Activated naive CD4-positive, alpha-beta T cell treated with Interleukin-2 at 50 U/mL for 16 hours (primary cell): ENCODE data around the gene PAFAH1B1.
"Not testable (repeated sequence)": the region's sequence is repeated elsewhere in the genome, so short reads cannot be mapped to it uniquely, and the experiment has no call there.

ENCODE experiments used
- DNase-seq: peaks from one replicate; pipeline ENCODE4 v3.0.0-alpha.2; 2020

The PAFAH1B1 gene

DNA sequence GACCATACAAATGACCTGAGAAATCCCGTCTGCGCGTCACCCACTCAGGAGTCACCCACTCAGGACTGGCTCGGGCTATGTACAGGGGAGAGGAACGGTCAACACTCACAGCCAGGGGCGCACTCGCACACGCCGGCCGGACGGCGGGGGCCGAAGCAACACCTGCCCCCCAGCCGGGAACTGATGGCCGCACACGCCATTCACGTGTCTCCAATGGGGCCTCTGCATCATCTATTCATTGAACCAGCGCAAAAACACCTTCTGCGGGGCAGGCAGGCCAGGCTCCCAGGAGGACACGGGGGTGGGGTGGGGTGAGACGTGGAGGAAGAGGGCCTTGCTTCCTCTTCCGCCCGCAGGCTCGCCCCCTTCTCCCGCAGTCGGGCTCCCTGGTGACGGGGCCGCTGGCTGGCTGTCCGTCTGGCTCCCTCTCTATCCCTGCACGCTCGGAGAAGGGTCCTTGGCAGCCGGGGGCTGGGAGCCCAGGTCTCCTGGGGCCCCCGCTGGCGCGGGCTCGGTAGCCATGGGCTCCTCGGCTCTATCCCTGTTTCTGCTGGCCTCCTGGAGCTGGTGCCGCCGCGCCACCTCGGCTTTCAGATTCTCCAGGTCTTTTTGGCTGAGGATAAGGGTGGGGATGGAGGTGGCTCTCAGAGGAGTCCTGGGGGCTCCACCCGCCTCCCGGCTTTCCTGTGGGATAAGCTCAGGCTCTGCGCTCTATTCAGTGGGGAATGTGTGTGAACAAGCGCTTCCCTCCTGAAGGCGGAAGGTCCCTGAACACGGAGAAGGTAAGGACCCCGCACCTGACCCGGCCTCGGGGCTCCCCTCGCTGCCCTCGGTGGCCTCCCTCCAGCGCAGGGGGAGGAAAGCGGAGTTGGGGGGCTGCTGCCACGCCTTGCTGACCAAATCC lies 97.0 kb downstream of the PAFAH1B1 start:
- DNase-seq = no peak

DNA sequence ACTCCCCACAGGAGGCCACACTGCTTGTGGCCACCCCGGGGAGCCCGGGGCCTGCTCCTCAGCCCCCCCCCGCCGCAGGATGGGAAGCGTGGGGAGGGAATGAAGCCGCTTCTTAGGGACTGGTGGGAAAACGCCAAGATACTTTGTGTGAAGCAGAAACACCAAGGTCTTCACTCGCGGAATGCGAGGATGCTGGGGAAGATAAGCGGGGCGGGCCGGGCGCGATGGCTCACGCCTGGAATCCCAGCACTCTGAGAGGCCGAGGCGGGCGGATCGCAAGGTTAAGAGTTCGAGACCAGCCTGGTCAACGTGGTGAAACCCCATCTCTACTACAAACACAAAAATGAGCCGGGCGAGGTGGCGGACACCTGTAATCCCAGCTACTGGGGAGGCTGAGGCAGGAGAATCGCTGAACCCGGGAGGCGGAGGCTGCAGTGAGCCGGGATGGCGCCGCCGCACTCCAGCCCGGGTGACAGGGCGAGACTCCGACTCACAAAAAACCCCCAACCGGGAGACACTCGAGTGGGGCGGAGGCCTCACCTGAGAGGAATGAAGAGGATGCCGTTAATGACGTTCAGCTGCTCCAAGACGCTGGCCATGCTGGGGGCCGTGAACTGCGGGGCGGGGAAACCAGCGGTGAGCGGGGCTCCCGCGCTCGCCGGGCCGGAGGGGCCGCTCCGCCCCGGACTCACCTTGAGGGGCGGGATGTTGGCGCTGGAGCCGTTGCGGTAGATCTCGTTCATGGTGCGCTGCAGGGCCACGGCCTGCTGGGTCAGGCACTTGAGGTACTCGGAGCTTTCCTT lies 97.8 kb downstream of the PAFAH1B1 start:
- DNase-seq = no peak

DNA sequence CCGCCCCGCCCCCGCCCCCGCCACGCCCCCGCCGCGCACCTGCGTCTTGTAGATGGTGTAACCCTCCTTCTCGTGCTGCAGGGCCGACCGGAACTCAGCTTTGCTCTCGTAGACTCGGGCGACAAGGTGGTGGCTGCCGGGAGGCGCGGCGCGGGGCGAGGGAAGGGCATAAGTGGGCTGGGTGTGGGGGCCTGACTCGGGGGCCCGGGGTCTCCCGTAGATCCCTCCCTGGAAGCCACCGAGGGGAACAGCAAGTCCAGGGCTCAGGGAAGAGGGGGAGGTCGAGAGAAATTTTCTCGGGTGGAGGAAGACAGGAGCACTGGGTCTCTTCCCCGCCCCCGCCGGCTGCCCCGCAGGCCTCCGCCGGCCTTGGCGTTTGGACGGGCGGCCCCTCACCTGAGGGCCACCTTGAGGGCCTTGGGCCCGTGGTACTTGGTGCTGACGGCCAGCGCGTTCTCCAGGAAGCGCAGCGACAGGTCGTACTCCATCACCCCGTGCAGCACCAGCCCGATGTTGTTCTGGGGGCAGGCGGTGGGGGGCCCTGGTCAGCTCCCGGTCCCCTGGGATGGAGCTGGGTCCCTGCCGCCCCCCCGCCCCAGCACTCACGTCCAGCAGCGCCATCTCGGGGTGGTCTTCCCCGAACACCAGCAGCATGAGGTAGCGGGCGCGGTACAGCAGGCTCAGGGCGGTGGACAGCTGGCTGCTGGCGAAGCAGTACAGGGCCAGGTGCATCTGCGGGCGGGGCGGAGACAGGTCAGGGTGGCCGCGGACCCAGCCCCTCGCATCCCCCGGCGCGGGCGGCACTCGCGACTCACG lies 98.7 kb downstream of the PAFAH1B1 start:
- DNase-seq = no peak

DNA sequence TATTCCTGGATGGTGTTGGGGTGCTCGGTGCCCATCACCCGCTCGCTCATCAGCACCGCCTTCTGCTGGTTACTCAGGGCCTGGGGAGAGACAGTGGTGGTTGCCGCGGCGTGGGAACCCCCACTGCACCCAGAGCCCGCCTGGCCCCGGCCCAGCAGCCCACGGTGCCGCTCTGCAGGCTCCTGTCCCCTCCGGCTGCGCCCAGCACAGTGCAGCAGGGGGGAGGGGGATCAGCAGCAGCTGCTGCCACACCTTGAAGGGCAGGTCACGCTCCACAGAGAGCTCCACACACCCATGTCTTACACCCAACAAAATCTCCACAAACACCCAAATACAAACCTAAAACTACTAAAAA lies 99.3 kb downstream of the PAFAH1B1 start:
- no peak for DNase-seq

DNA sequence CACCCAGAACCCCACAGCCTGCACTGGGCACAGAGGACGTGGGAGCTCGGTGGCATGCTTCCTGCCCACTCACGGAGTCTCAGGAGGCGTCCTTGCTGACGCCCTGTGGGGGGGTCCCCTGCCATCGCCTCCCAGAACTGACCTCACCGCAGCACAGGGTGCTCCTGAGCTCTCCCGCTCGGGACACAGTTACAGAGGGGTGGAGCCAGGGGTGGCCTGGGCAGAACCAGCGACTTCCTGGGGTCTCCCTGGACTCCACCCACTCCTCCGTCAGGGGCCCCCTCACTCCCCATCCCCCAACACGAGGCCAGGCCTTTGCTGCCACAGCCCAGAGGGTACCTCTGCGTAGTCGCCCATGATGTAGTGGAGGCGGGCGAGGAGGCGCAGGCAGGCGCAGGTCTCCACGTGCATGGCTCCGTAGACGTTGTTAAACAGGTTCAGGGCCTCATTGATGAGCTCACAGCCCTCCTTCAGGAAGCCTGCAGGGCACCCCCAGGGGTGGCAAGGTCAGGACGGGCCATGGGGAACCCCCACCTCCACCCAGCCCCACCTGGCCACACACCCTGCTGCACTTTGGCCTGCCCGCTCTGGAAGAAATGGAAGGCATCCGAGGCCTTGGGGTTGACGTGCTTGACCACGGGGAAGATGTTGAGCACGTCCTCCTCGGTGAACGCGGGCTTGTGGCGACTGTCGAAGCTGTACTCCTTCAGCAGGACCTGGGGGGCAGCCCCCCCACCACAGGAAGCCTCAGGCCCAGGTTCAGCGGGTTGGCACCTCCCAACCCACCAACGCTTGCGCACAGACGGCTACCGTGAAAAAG lies 100.3 kb downstream of the PAFAH1B1 start:
- no peak for DNase-seq

DNA sequence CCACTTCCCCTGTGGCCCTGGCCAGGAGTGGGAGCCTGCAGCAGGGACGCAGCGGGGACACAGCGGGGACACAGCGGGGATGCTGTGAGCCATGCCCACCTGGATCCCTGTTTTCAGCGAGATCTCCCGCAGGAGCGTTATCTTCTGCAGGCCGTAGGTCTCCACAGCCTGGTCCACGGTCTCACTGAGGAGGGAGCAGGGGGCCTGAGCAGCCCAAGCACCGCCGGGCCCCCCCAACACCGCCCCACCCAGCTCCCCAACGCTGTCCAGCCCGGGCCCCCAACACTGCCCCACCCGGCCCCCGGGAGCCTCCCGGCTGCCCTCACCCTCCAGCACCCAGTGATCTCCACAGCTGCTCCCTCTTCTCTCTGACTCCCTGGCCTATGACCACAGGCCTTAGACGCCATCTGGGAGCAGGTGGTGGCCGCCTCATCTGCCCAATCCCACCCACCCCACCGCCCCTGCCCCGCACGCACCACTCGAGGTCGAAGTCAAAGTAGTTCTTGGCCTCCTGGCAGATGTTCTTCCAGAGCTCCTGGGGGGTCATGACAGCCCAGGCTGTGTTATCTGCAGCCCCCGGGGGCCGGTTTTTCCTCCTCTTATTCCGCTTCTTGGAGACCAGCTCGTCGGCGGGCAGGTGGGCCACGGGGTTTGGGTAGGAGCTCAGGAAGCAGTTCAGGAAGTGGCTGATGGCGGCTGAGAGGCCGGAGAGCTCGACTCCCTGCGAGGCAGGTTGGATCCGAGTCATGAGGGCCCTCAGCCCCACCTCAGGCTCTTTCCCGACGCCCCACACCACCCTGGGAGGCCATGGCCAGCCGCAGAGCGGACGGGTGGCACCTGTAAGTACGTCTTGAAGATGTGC lies 101.2 kb downstream of the PAFAH1B1 start:
- DNase-seq = no peak

DNA sequence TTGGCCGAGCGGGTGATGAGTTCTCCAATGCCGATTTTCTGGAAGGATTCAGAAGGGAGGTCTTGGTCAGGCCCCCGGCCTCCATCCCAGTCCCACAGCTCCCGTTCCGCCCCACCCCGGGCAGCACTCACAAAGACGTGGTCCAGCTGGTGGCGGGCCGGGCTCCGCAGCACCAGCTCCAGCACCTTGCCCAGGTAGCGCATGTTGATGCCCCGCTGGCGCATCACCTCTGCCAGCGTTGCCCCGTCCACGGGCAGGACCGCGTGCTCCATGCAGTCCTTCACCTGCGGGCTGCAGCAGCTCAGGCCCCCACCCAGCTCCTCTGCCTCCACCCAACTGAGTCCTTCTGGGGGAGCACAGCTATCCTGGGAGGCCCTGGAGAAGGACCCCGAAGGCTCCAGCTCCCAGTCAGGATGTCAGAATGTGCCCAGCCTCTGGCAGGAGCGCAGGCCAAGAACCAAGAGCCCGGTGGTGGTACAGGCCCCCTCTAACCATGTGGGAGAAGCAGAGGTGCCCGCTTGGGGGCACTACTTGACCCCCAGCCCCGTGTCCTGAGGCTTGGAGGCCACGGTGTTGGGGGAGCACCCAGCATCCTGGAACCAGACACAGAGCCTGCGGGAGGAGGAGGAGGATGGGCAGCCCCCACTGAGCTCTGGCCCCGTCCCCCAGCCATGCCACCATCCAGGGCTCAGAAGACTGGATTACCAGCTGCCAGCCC lies 101.9 kb downstream of the PAFAH1B1 start:
- DNase-seq = no peak

DNA sequence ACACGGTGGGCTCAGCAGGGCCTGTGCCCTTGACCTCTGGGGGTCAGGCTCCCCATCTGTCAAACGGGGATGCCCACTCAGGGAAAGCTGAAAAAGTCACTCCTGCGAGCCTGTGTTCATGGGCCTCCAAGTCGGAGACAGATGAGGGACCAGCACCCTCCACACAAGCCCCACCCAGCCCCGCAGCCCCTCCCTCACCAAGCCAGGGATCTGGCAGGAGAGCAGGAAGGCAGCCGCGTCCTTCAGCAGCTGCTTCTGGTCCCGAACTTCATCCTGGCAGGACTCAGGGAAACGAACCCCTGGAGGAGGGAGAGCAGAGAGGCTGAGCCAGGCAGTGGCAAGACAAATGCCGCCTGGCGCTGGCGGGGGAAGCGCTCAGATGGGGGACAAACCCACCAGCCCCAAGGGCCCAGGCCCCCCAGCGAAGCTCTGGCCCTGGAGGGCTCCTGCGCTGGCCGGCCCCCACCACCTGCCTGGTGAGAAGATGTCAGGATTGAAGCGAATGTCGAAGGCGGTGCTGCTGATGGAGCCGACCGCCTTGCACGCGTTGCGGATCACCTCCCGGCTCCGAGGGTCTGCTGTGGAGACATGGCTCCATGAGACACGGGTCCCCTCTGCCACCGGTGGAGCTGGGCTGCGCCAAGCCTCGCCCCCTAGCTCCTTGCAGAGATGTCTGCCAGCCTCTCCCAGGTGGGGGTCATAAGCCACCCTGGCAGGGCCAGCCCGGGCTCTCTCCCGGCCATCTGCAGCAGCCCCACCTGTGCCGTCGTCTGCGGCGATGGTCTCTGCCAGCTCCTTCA lies 102.7 kb downstream of the PAFAH1B1 start:
- no peak for DNase-seq

DNA sequence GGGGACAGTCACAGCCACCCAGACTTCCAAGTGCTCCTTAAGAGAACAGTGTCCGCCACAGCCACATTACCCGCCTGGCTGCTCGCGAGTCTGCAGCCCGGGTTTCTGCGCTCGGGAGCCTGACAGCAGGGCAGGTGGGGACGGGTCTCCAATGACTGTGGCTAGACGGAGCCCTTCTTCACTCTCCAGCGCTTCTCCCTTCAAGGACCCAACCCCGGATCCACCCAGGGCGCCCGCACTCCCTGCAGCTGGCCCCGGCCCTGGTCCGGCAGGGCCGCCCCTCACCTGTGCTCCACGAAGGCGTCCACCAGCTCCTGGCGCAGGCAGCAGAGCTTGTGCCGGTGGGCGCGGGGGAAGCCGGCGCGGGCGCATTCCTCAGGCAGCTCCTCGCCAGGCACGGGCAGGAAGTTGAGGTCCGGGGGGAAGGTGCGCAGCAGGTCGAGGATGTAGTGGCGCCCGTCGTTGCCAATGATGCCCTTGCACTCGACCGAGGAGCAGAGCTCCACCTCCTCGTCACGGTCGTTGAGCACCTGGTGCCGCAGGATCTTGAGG lies 104.2 kb downstream of the PAFAH1B1 start:
- DNase-seq = no peak

DNA sequence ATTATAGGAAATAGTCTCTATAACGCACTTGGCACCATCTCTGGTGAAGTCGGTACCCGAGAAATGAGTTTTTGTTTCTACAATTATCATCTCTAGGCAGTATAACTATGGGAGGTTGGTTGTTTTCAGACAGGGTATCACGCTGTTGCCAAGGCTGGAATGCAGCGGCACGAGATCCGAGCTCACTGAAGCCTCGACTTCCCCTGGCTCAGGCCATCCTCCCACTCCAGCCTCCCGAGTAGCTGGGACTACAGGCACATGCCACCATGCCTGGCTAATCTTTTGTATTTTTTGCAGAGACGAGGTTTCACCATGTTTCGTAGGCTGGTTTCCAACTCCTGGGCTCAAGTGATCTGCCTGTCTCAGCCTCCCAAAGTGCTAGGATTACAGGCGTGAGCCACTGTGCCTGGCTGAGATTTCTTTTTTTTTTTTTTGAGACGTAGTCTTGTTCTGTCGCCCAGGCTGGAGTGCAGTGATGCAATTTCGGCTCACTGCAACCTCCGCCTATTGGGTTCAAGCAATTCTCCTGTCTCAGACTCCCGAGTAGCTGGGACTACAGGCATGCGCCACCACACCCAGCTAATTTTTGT lies 105.9 kb downstream of the PAFAH1B1 start:
- not testable (repeated sequence) for DNase-seq

DNA sequence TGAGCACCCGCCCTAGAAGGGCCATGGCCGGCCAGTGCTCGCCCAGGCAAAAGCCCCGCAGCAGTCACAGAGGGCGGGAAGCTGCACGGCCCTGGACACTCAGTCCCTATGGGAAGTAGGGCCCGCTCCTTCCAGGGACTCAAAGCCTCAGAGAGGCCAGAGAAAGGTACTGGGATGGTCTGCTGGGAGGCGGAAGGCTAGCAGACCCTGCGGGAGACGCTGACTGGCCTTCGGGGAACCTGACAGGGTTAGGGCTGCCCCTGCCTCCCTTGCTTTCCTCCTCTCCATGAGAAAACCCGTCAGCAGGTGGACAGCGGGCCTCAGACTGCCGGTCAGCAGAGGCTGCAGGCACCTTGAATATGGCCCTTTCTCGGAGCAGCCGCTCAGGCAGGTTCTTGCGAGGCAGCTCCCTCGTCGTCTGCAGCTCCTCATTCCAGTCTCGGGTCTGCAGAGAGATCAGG lies 106.6 kb downstream of the PAFAH1B1 start:
- DNase-seq = no peak

DNA sequence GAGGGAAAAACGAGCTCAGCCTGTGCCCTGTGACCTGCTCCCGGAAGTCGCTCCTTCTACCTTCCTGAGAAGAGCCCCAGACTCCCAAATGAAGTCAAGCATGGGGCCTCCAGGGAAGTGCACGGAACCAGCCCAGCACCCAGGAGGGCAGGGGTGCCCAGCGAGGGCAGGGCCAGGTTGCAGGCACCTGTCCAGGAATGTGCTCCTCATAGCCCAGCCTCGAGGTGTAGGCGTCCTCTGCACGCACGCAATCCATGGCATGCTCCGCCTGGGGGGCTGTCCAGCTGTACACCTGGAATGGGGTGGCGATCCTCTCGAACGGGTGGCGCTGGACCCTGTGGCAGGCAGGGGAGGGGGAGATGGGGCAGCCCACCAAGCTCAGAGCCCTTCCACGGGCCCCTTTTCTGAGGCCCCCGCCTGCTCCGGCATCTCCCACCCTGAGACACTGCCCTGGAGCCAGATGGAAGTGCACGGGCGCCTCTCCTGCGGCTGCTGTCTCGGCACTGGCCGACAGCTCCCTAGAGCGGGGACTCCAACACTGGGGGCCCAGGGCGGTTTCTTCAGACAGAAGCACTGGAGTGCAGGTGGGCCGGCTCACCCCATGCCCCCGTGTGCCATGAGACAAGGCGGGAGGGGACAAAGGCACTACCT lies 107.2 kb downstream of the PAFAH1B1 start:
- no peak for DNase-seq

DNA sequence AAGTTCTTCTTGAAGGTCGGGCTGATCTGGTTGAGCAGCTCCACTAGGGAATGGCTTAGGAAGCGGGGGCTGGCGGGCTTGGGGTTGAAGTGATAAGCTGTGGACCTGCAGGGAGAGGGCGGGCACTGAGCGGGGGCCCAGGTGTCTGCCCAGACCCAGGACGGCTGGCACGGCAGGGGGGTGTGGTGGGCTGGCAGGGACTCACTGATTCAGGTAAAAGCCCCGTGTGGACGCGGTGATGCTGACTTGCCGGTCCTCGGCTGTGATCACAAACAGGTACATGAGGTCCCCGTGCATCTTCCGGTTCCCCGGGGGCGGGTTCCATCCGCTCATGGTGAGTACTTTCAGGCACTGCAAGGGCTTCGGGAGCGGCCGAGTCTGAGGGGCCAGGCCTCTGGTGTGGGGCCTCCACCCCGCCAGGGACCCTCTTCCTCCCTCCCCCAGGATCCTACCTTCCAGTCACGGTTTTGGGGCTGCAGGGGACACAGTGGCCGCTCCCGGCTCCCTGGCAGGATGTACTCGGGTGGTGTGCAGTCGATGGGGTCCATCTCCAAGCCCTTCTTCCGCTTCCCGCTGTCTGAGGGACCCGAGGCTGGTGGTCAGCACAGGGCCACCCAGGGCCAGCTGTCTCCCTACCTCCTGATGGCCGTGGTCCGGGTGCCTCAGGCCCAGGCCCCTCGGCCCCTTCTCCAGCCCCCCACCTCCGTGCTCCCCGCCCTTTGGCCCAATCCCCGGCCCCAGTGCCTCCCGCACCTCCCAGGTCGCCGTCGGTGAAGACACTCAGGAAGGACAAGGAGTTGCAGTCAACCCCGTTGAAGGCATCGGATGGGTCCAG lies 107.9 kb downstream of the PAFAH1B1 start:
- DNase-seq = no peak

DNA sequence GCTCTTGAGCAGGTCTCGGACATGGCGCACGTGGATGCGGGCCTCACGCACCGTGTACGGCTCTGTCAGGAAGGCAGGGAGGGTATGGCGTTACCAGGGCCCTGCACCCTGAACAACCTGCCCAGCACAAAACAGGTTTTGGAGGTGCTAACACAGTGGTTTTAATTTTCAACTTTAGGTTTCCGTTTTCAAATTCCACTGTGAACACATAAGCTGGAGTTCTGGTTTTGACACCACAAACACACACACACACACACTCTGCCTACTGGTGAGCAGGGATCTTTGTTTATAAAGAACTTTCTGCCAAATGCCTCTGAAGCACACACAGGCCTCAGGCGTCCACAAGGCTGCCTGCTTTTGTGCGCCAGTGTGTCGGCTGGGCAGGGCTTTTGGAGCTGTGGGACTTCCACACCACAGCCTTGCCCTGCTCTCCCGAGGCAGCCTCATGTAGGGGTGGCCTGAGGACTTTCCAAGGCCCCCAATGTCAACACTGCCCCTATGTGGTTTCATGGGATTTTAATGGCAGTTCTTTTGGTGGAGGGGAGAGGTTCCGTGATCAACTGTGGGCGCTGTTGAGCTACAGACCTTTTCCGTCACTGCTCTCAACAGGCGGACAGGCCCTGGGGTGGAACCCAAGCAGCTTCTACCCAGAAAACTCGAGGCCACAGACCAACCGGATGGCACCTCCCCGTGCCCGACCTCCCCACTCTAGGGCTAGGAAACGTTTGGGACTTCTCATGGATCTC lies 108.7 kb downstream of the PAFAH1B1 start:
- no peak for DNase-seq

DNA sequence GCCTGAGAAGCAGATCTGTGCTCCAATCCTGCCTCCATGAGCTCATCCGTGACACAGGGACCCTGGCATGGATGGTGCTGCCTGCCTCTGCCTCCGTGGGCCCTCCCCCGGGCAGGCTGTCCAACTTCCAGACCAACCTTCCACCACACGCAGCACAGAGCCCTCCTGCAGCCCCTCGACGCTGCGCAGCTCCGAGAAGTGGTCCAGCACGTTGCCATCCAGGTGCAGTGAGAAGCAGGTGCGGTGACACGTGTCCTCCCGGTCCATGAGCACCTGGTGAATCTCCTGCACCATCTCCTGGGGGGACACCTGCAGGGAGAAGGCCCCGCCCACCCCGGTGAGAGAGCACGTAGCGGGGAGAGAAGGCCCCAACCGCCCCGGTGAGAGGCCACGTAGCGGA lies 109.7 kb downstream of the PAFAH1B1 start:
- DNase-seq = no peak

DNA sequence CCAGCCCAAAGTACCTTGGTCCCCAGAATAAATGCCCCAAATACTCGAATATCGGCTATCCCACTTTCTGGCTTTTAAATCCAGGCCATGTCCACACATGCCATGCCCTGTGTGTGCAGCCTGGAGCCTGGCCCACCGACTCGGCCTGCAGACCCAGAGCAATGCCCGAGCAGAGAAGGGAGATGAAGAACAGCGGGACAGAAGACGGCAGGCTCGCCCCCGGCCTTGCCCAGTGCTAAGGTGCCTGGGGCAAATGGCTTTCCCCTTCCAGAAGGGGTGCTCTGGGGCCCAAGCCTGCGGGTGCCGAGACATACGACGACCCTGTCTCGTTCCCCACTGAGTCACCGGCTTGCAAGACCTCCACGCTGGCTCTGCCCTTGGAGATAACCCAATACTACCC lies 110.2 kb downstream of the PAFAH1B1 start:
- no peak for DNase-seq
